Activated T-helper 2 cell treated with anti-CD3 and anti-CD28 coated beads, Interferon-gamma antibody, Interleukin-2, Interleukin-4, amounts not matched to agents 10 μg/mL and 5 μg/mL and 100 μg/mL, durations not matched to agents 14 hours and 24 hours and 36 hours (primary cell): Measurements from ENCODE around the gene KLKB1. TPM values are rescaled to one million over a fixed set of nuclear protein-coding genes. Genes with fewer than 3 reads are reported as not detected.

Source experiments
- DNase-seq: peaks from one replicate; pipeline ENCODE4 v3.0.0; 2021; ENCODE audit warnings: low spot score
- H3K27ac Mint-ChIP-seq: one replicate; pipeline ENCODE4 v1.8.0; 2021; ENCODE audit warnings: mixed read lengths
- H3K27me3 Mint-ChIP-seq: one replicate; pipeline ENCODE4 v1.8.0; 2021; ENCODE audit warnings: low read depth, mixed read lengths
- H3K36me3 Mint-ChIP-seq: one replicate; pipeline ENCODE4 v1.8.0; 2021; ENCODE audit warnings: low read depth, mixed read lengths
- H3K4me1 Mint-ChIP-seq: one replicate; pipeline ENCODE4 v1.8.0; 2021; ENCODE audit warnings: low read depth, mixed read lengths
- H3K4me3 Mint-ChIP-seq: one replicate; pipeline ENCODE4 v1.8.0; 2021; ENCODE audit warnings: low read depth, mild to moderate bottlenecking, moderate library complexity, mixed read lengths
- H3K9me3 Mint-ChIP-seq: one replicate; pipeline ENCODE4 v1.8.0; 2021; ENCODE audit warnings: mixed read lengths
- intact Hi-C: fragments of 100-400 bp; cut with micrococcal nuclease; formaldehyde crosslinking; loops from one replicate; pipeline ENCODE4 v1.15.1; 2023
- total RNA-seq: library from RNA; stranded (reverse); gene quantifications from 2 replicates; pipeline ENCODE4 v1.2.3, GENCODE V29; 2022

Gene KLKB1
- total RNA-seq, 1 donor from 2014 or later = not detected

GRCh38 chr4:186291256-186291890 is 64.1 kb downstream of the KLKB1 start:
- no peak overlapping the region for H3K27ac Mint-ChIP-seq
- H3K27me3 Mint-ChIP-seq = no peaks in the 10 kb centered on the region
- H3K4me3 Mint-ChIP-seq = no peak overlapping the region
- intact Hi-C loops = no loop called here
- H3K36me3 Mint-ChIP-seq = no peaks in the 10 kb centered on the region
- H3K9me3 Mint-ChIP-seq = no peaks in the 10 kb centered on the region
- H3K4me1 Mint-ChIP-seq = no peaks in the 10 kb centered on the region
- DNase-seq = no peak

- H3K4me1 Mint-ChIP-seq = peaks cover 3% of the 10 kb centered on the region
- no peaks in the 10 kb centered on the region for H3K36me3 Mint-ChIP-seq
- peaks cover 5% of the 10 kb centered on the region for H3K27me3 Mint-ChIP-seq
- no peak for DNase-seq
- H3K4me3 Mint-ChIP-seq = no peak overlapping the region
- no peak overlapping the region for H3K27ac Mint-ChIP-seq
- intact Hi-C loops = no loop called here
- no peaks in the 10 kb centered on the region for H3K9me3 Mint-ChIP-seq
These were observed 66.9 kb downstream of the KLKB1 start for GRCh38 chr4:186294160-186294559.

- Mint-ChIP-seq H3K4me1 (peaks cover 3% of the 10 kb centered on the region), H3K27ac (no peak overlapping the region), H3K9me3 (no peaks in the 10 kb centered on the region), H3K27me3 (peaks cover 5% of the 10 kb centered on the region), H3K4me3 (no peak overlapping the region), H3K36me3 (no peaks in the 10 kb centered on the region)
- no peak for DNase-seq
- intact Hi-C loops = no loop called here
These were observed 69.2 kb downstream of the KLKB1 start for GRCh38 chr4:186296481-186296880.

- Mint-ChIP-seq H3K4me3 (no peak overlapping the region), H3K9me3 (no peaks in the 10 kb centered on the region), H3K4me1 (peaks cover 3% of the 10 kb centered on the region), H3K36me3 (no peaks in the 10 kb centered on the region), H3K27ac (no peak overlapping the region), H3K27me3 (peaks cover 5% of the 10 kb centered on the region)
- intact Hi-C loops = no loop called here
- no peak for DNase-seq
These were observed 69.8 kb downstream of the KLKB1 start for GRCh38 chr4:186297013-186297645.

GRCh38 chr4:186298031-186298647 is 70.8 kb downstream of the KLKB1 start:
- Mint-ChIP-seq H3K9me3 (no peaks in the 10 kb centered on the region), H3K27me3 (peaks cover 5% of the 10 kb centered on the region), H3K36me3 (no peaks in the 10 kb centered on the region), H3K27ac (no peak overlapping the region), H3K4me1 (peaks cover 3% of the 10 kb centered on the region), H3K4me3 (no peak overlapping the region)
- intact Hi-C loops = no loop called here
- DNase-seq = no peak

- no peak for DNase-seq
- H3K27me3 Mint-ChIP-seq = peaks cover 5% of the 10 kb centered on the region
- no peaks in the 10 kb centered on the region for H3K36me3 Mint-ChIP-seq
- intact Hi-C loops = no loop called here
- H3K4me3 Mint-ChIP-seq = no peak overlapping the region
- peaks cover 3% of the 10 kb centered on the region for H3K4me1 Mint-ChIP-seq
- H3K9me3 Mint-ChIP-seq = no peaks in the 10 kb centered on the region
- H3K27ac Mint-ChIP-seq = no peak overlapping the region
These were observed 72.0 kb downstream of the KLKB1 start for GRCh38 chr4:186299291-186299690.

- no peak overlapping the region for H3K27ac Mint-ChIP-seq
- no peak for DNase-seq
- intact Hi-C loops = no loop called here
- no peaks in the 10 kb centered on the region for H3K9me3 Mint-ChIP-seq
- H3K27me3 Mint-ChIP-seq = peaks cover 5% of the 10 kb centered on the region
- peaks cover 3% of the 10 kb centered on the region for H3K4me1 Mint-ChIP-seq
- H3K36me3 Mint-ChIP-seq = no peaks in the 10 kb centered on the region
- no peak overlapping the region for H3K4me3 Mint-ChIP-seq
These were observed 73.5 kb downstream of the KLKB1 start for GRCh38 chr4:186300659-186301390.

- Mint-ChIP-seq H3K27ac (no peak overlapping the region), H3K27me3 (no peaks in the 10 kb centered on the region), H3K4me3 (no peak overlapping the region), H3K9me3 (no peaks in the 10 kb centered on the region), H3K36me3 (no peaks in the 10 kb centered on the region), H3K4me1 (no peaks in the 10 kb centered on the region)
- DNase-seq = no peak
- intact Hi-C loops = no loop called here
These were observed 76.9 kb downstream of the KLKB1 start for GRCh38 chr4:186304216-186304615.

- H3K4me1 Mint-ChIP-seq = no peaks in the 10 kb centered on the region
- no peak overlapping the region for H3K4me3 Mint-ChIP-seq
- H3K36me3 Mint-ChIP-seq = no peaks in the 10 kb centered on the region
- no peak overlapping the region for H3K27ac Mint-ChIP-seq
- no peak for DNase-seq
- intact Hi-C loops = no loop called here
- H3K27me3 Mint-ChIP-seq = no peaks in the 10 kb centered on the region
- no peaks in the 10 kb centered on the region for H3K9me3 Mint-ChIP-seq
These were observed 77.7 kb downstream of the KLKB1 start for GRCh38 chr4:186304866-186305505.

- intact Hi-C loops = no loop called here
- Mint-ChIP-seq H3K9me3 (no peaks in the 10 kb centered on the region), H3K4me1 (no peaks in the 10 kb centered on the region), H3K4me3 (no peak overlapping the region), H3K36me3 (no peaks in the 10 kb centered on the region), H3K27me3 (no peaks in the 10 kb centered on the region), H3K27ac (no peak overlapping the region)
- DNase-seq = no peak
These were observed 80.2 kb downstream of the KLKB1 start for GRCh38 chr4:186307497-186307896.

- no peaks in the 10 kb centered on the region for H3K4me1 Mint-ChIP-seq
- no peak overlapping the region for H3K27ac Mint-ChIP-seq
- no peak for DNase-seq
- no peaks in the 10 kb centered on the region for H3K27me3 Mint-ChIP-seq
- H3K36me3 Mint-ChIP-seq = no peaks in the 10 kb centered on the region
- no peak overlapping the region for H3K4me3 Mint-ChIP-seq
- intact Hi-C loops = no loop called here
- no peaks in the 10 kb centered on the region for H3K9me3 Mint-ChIP-seq
These were observed 80.6 kb downstream of the KLKB1 start for GRCh38 chr4:186307916-186308315.
